ENCODE data around the gene TTC13. TPM values are rescaled to one million over a fixed set of nuclear protein-coding genes. Genes with fewer than 3 reads are reported as not detected.

Gene TTC13
- total RNA-seq, 1 experiment from 2014 or later = 12.3 TPM

DNA sequence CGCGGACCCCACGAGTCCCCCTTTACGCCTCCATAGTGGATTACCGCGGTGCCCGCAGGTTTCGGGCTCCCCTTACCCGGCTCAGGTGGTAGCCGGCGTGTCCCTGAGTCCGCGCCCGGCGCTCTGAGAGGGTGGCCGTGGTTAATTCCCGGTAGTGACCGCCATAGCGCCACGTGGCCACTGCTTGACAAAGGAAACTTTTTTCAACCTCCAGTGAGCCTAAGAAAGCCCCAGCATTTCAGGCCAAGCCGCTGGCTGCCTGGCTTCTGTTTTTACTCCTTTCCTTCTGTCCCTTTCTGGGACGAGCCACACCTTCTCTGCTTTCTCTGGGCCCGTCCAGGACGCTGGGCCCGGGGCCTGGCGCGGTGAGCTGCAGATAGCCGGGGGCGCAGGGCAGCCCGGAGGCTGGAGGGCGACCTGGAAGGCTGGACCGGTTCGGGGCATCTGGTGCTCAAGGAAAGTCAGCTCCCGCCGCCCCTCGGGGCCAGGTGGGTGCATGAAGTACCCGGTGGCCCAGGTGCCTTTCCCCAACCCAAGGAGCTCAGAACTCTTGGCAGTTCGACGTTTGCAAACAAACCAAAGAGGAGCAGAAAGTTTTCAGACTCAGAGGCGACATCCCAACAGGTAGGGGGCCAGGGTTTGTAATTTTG is 109.8 kb downstream of the TTC13 start:
- ATAC-seq = peak; percentile 77
- Histone ChIP-seq H3K4me3 (replicated peaks in 1 of 2; ENCODE audit: low read depth in 1 of 2, low read length in 2 of 2) (peak overlapping the region; percentile 68 to 92), H3K9ac (ENCODE audit: low read length) (peak overlapping the region; percentile 87), H3K4me1 (ENCODE audit: control insufficient read depth in 1 of 2, insufficient read depth in 2 of 2, low read length in 2 of 2) (peaks cover 6 to 30% of the 10 kb centered on the region in 2 experiments), H3K4me2 (ENCODE audit: low read length) (peak overlapping the region; percentile 84), H3K27me3 (ENCODE audit: insufficient read depth, low read length) (no peaks in the 10 kb centered on the region), H3K27ac (ENCODE audit: low read depth, low read length) (peak overlapping the region; percentile 14; the same call in 1 of the 2 replicates), H3K9me2 (ENCODE audit: insufficient read depth) (no peaks in the 10 kb centered on the region), H2AFZ (ENCODE audit: low read depth, low read length, poor library complexity, severe bottlenecking) (no peak overlapping the region), H4K20me1 (ENCODE audit: insufficient read depth) (no peaks in the 10 kb centered on the region), H3K79me2 (ENCODE audit: insufficient read depth, low read length) (peaks cover 39% of the 10 kb centered on the region), H3K9me3 (ENCODE audit: control insufficient read depth in 1 of 2, insufficient read depth in 1 of 2, low read depth in 1 of 2, low read length in 2 of 2) (no peaks in the 10 kb centered on the region), H3K36me3 (ENCODE audit: control insufficient read depth in 1 of 2, insufficient read depth in 2 of 2, low read length in 2 of 2) (no peaks in the 10 kb centered on the region)
- ChIA-PET RAD21 (ENCODE audit: low non-redundant PET in 1 of 2, low total read pairs in 2 of 2, uncharacterized antibody in 2 of 2, unreplicated experiment in 2 of 2) (no interaction called here), CTCF (no interaction called here), POLR2A (interaction anchor here (0.6 kb wide), 1 partner anchor 524 kb away, joined by 3 read pairs; no protein-coding TSS in a partner anchor)
- peak; percentile 6; the same call in 1 of the 2 replicates for TF ChIP-seq ZFX (IDR thresholded peaks at IDR 0.05)
- TF ChIP-seq, protein P1, sequence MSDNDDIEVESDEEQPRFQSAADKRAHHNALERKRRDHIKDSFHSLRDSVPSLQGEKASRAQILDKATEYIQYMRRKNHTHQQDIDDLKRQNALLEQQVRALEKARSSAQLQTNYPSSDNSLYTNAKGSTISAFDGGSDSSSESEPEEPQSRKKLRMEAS (IDR thresholded peaks at IDR 0.05) = peak; percentile 91
- TF ChIP-seq POLR2AphosphoS5 (IDR thresholded peaks at IDR 0.05; ENCODE audit: low read depth, low read length) = no peak
- TF ChIP-seq, protein P2, sequence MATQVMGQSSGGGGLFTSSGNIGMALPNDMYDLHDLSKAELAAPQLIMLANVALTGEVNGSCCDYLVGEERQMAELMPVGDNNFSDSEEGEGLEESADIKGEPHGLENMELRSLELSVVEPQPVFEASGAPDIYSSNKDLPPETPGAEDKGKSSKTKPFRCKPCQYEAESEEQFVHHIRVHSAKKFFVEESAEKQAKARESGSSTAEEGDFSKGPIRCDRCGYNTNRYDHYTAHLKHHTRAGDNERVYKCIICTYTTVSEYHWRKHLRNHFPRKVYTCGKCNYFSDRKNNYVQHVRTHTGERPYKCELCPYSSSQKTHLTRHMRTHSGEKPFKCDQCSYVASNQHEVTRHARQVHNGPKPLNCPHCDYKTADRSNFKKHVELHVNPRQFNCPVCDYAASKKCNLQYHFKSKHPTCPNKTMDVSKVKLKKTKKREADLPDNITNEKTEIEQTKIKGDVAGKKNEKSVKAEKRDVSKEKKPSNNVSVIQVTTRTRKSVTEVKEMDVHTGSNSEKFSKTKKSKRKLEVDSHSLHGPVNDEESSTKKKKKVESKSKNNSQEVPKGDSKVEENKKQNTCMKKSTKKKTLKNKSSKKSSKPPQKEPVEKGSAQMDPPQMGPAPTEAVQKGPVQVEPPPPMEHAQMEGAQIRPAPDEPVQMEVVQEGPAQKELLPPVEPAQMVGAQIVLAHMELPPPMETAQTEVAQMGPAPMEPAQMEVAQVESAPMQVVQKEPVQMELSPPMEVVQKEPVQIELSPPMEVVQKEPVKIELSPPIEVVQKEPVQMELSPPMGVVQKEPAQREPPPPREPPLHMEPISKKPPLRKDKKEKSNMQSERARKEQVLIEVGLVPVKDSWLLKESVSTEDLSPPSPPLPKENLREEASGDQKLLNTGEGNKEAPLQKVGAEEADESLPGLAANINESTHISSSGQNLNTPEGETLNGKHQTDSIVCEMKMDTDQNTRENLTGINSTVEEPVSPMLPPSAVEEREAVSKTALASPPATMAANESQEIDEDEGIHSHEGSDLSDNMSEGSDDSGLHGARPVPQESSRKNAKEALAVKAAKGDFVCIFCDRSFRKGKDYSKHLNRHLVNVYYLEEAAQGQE (IDR thresholded peaks at IDR 0.05; ENCODE audit: low read depth) = no peak
- TSS peak; percentile 82 for BruUV-seq (replicated peaks)
- intact Hi-C loops (cut with micrococcal nuclease) = no loop called here
- DNase-seq (ENCODE audit: low read depth, low spot score) = peak; percentile 24
